ENCODE results near the gene PAX1. TPM values are rescaled to one million over a fixed set of nuclear protein-coding genes. Genes with fewer than 3 reads are reported as not detected.

PAX1 gene
- polyA plus RNA-seq (ENCODE audit: insufficient read depth in 1 of 5, insufficient read length in 5 of 5, low replicate concordance in 1 of 5), result under 1 TPM in 1 of 5 donors, not detected in 4; 0.22 TPM
- long read RNA-seq, donor 1, result 0 reads
- long read RNA-seq, donor 2, result 0 reads
- long read RNA-seq, donor 3, result 0 reads
- long read RNA-seq, donor 4, result 0 reads
- long read RNA-seq, donor 5, result 0 reads
- long read RNA-seq, donor 6, result 0 reads
- long read RNA-seq, donor 7, result 0 reads
- long read RNA-seq, donor 8, result 0 reads

- no peak for DNase-seq
Measured at GRCh38 chr20:21705575-21706260, at the start of gene PAX1. Gene PAX1 (plus strand): TSS chr20:21705664. CDS start chr20:21705713, 49 bp downstream.

- DNase-seq, result peak; percentile 5 to 6
Measured at GRCh38 chr20:21656308-21657067, 49.0 kb upstream of the PAX1 start.

GRCh38 chr20:21661488-21662055 lies 43.9 kb upstream of the PAX1 start:
- DNase-seq, result no peak

GRCh38 chr20:21663465-21663864 lies 42.0 kb upstream of the PAX1 start:
- DNase-seq, result no peak

GRCh38 chr20:21665687-21666446 lies 39.6 kb upstream of the PAX1 start:
- no peak for DNase-seq

- DNase-seq, result no peak
Measured at GRCh38 chr20:21670126-21670525, 35.3 kb upstream of the PAX1 start.

GRCh38 chr20:21670981-21671380 lies 34.5 kb upstream of the PAX1 start:
- DNase-seq, result no peak

GRCh38 chr20:21677261-21677660 lies 28.2 kb upstream of the PAX1 start:
- no peak for DNase-seq

GRCh38 chr20:21677781-21678180 lies 27.7 kb upstream of the PAX1 start:
- DNase-seq, result no peak

GRCh38 chr20:21681234-21681921 lies 24.1 kb upstream of the PAX1 start:
- no peak for DNase-seq

- DNase-seq, result no peak
Measured at GRCh38 chr20:21681922-21682318, 23.5 kb upstream of the PAX1 start.

GRCh38 chr20:21682521-21682954 lies 22.9 kb upstream of the PAX1 start:
- peak in 1 of 2 donors; percentile 42 for DNase-seq

- no peak for DNase-seq
Measured at GRCh38 chr20:21684671-21685070, 20.8 kb upstream of the PAX1 start.

GRCh38 chr20:21685981-21686380 lies 19.5 kb upstream of the PAX1 start:
- DNase-seq, result no peak

- DNase-seq, result no peak
Measured at GRCh38 chr20:21693322-21693721, 12.1 kb upstream of the PAX1 start.

- DNase-seq, result no peak
Measured at GRCh38 chr20:21698494-21699215, 6.8 kb upstream of the PAX1 start.

GRCh38 chr20:21699216-21699508 lies 6.3 kb upstream of the PAX1 start:
- no peak for DNase-seq

- DNase-seq, result no peak
Measured at GRCh38 chr20:21701171-21701876, 4.1 kb upstream of the PAX1 start.

- DNase-seq, result no peak
Measured at GRCh38 chr20:21702016-21702415, 3.4 kb upstream of the PAX1 start.

All from right lung (tissue), 10 donors.